HG03175 (cell line): ENCODE data around the gene PJA2.
"Not testable (repeated sequence)": the region's sequence is repeated elsewhere in the genome, so short reads cannot be mapped to it uniquely, and the experiment has no call there.

Source experiments
- ATAC-seq: cut with Tn5 transposase; IDR thresholded peaks from one replicate; pipeline ENCODE4 v1.9.1; 2021; ENCODE audit warnings: mild to moderate bottlenecking, moderate library complexity; ENCODE audit not compliant: unreplicated experiment

Gene PJA2, protein sequence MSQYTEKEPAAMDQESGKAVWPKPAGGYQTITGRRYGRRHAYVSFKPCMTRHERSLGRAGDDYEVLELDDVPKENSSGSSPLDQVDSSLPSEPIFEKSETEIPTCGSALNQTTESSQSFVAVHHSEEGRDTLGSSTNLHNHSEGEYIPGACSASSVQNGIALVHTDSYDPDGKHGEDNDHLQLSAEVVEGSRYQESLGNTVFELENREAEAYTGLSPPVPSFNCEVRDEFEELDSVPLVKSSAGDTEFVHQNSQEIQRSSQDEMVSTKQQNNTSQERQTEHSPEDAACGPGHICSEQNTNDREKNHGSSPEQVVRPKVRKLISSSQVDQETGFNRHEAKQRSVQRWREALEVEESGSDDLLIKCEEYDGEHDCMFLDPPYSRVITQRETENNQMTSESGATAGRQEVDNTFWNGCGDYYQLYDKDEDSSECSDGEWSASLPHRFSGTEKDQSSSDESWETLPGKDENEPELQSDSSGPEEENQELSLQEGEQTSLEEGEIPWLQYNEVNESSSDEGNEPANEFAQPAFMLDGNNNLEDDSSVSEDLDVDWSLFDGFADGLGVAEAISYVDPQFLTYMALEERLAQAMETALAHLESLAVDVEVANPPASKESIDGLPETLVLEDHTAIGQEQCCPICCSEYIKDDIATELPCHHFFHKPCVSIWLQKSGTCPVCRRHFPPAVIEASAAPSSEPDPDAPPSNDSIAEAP

DNA sequence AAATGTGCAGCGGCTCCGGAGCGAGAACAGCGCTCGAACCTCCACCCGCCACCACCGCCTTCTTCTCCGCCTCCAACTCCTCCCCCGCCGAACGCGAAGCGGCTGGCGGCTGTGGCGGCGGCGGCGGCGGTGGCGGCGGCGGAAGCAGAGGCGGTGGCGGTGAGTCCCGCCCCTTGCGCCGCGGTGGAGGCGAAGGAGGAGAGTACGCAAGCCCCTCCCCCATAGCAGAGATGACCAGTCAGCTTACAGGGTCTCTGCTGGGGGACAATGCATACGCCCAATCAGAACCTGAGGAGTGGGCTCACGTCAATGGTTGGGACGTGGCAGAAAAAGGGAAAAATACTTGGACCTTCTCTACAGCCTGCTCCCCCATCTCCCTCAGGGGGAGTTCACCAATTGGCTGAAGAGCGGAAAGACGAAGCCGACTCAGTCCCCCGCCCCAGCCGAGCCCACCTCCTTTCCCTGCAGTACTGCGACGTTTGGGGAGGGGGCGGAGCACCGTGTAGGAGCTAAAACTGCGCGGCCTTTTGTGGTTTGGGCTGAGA lies at the start of gene PJA2:
Gene PJA2, minus strand, starts transcription at position 131 of the 545 bp plus-strand sequence. CDS start 26,541 bp downstream, outside the sequence.
- peak; percentile 78 for ATAC-seq

DNA sequence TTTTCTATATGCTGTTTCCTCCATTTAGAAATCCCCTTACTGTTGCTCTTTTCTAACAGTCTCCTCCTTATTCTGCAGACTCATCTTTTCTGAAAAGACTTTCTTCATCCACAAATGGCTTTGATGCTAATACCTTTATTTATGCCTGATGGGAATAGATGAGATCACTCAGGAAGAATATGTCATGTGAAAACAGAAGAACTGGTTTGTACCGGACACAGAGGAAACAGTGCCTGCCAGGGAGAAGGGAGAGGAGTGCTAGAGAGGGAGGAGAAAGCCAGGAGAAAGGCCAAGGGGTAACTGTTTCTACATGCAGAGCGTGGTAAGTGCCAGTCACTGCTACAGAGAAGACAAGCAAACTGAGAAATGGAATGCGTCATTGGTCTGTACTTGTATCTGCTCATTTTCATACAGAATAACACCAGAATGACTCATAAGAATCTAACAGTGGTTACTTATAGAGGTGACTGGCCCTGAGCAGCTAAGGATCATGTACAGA lies 45.9 kb upstream of the PJA2 start:
- peak; percentile 100 for ATAC-seq

GRCh38 chr5:109454731-109455505 lies 45.1 kb upstream of the PJA2 start:
- ATAC-seq: no peak

DNA sequence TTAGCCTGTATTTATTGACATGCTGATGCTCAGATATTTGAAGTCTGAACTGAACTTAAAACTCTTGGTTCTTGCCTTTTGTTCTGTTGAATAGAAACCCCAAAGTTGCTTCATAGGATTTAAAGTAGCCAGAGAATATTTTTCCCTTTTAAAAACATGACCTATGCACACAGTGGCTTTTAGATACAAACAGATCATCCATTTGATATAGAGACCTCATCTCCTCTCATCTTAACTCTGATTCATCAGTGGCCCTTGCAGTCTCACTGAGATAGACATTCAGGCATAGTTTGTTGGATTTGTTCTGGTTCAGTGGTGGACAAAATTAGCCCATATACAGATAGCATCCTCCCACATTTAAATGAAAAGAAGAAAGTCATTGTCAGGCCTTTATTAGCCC lies 43.5 kb upstream of the PJA2 start:
- ATAC-seq: no peak

DNA sequence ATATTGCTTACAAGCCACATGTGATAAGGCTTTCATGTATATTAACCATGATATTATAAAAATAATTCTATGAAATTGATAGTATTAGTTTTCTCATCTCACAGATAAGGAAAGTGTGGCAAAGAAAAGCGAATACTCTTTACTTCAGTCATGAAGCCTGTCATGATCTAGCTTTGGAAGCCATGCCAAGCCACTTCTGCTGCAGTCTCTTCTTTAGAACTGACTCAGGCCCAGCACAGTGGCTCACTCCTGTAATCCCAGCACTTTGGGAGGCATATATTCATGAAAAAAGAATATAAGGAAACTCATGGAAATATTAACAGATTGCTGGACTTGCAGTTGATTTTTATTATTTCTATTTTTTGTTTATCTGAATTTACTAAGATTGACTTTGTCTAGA lies 42.9 kb upstream of the PJA2 start:
- no peak for ATAC-seq

DNA sequence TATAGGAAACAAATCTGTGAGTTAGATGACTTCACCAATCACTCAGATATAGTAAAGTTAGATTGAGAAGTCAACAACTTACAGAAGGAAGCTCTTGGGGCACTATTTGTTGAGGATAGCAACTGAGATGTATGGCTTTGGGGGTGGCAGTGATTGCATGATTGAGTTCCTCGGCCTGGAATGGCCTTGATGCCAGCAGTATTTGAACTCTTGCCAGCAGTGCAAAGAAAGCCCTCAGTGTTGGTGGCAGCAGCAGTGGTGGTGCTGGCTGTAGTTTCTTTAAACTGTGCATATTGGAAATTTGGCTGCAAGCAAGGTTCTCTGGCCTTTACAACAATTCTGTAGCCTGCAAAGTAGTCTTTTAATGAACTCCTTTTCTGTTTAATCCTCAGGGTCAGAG lies 41.4 kb upstream of the PJA2 start:
- ATAC-seq: no peak

GRCh38 chr5:109450129-109450877 lies 40.5 kb upstream of the PJA2 start:
- no peak for ATAC-seq

- no peak for ATAC-seq
Observed at GRCh38 chr5:109448838-109449237, 39.1 kb upstream of the PJA2 start.

DNA sequence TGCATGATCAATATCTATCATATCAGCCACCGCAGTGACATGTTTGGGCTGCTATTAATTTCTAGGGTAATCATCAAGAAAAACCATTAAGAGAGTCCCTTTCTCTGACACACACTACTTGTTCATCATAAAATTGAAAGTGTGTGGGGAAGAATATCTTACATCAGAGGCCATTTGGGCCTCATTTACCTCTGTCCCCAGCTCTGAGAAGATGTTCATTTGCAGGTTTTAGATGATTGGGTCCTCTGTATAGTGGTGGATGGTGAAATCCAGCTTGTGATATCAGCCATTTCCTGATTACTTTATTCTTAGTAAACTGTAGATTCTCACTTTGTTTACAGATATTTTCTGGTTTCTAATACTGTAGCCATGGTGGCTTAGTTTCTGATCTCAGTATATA lies 29.8 kb upstream of the PJA2 start:
- no peak for ATAC-seq

- ATAC-seq: no peak
Observed at GRCh38 chr5:109426075-109426474, 16.3 kb upstream of the PJA2 start.

DNA sequence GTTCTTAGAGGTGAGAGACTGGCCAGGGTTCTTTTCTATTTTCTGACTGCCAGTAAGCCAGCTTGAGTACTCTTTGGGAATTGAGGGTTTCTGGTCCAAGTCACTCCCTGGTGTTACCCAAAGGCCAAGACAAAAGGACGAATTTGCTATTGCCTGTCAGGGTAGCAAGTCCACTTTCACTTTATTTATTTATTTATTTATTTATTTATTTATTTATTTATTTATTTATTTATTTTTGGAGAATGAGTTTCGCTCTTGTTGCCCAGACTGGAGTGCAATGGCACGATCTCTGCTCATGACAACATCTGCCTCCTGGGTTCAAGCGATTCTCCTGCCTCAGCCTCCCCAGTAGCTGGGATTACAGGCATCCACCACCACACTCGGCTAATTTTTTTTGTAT lies 15.7 kb upstream of the PJA2 start:
- ATAC-seq: not testable (repeated sequence)

DNA sequence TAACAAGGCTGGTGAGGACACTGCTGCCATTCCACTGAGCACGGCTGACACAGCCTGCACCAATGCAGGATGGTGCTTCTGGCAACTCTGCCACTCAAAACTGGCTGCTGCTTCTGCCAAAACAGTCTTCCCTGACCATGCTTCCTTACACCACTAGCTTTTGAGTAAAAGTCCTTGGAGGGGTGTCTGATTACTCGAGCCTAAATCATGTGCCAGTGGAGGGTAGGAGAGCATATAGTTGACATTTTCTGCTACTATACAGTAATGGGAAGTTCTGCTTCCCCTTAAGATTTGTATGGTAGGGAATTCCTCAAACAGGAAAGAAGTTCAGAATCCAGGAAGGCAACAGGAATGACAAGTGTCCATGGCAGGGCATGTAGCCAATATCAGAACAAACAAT lies 12.2 kb upstream of the PJA2 start:
- ATAC-seq: no peak

GRCh38 chr5:109418712-109419352 lies 9.1 kb upstream of the PJA2 start:
- ATAC-seq: no peak

DNA sequence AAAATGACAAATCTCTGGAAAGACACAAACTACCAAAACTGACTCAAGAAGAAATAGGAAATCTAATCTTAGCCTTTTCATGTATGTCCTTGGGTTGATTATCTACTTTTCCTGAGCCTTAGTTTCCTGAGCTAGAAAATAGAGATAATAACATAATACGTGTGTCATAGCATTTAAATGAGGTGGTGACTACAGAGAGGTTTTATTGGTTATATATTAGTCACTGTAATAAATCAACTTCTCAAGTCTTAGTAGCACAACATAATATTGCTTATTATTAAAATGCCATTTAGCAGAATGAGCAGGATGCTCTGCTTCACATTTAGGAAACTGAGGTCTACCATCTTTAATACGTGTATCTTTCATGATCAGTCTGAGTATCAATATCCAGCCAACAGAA lies 7.1 kb upstream of the PJA2 start:
- ATAC-seq: no peak

- ATAC-seq: not testable (repeated sequence)
Observed at GRCh38 chr5:109413921-109414461, 4.2 kb upstream of the PJA2 start.

GRCh38 chr5:109413458-109413857 lies 3.7 kb upstream of the PJA2 start:
- ATAC-seq: no peak

DNA sequence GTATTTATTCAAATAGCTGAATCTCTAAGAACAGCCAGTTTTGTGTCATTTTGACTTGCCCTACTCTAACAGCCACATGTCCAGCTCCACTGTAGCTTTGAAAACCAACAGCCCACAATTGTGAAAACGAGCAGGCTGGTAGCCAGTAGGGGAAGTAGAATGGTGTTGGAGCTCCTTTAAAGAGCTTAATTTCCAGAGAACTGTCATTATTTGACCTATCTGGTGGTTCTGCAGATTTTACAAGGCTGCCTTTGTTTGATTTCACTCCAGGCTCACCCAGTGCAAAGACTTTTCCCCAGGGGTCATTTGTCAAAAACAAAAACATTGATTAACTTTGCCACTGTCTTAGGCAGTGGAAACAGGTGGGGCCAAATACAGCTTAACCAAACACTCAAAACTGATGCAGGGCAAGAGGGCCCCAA lies 3.2 kb upstream of the PJA2 start:
- no peak for ATAC-seq

DNA sequence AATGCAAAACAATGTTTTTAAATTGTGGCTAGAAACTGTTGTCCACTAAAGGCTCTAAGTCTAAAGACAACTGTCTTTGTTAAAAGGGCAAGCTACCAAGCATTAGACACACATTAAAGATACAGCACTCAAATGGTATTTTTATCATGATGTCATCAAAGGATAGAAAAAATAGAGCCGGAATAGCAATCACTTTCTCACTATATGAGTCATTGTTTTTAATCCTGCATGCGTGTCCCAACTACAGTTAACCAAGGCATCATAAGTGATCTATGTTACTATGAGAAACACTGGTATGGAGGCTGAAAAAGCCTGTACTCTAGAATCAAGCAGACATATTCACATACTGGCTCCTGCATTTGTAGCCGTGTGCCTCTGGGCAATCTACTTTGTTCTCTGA lies 1.9 kb upstream of the PJA2 start:
- ATAC-seq: no peak

DNA sequence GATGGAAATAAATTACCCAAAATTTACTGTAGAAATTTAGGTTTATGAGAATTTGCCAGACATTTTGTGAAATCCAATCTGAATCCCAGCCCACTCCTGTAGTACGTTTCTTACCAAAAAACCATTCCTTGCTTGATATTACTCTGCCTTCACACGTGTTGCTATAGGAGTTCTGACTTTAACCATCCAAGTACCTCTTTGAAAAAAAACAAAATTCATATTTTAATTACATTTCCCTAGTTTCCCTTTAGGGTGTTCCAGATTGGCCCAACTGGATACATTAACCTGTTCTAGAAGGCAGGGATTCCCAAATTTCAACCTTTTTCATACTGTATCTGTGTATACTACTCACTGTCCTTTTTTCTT lies 1.4 kb upstream of the PJA2 start:
- no peak for ATAC-seq
